Karpas-422 (cell line): ENCODE results near the gene MAMDC2. TPM values are rescaled to one million over a fixed set of nuclear protein-coding genes. Genes with fewer than 3 reads are reported as not detected.
"Not testable (repeated sequence)": the region's sequence is repeated elsewhere in the genome, so short reads cannot be mapped to it uniquely, and the experiment has no call there.

Experiments used
- DNase-seq: peaks from one replicate; pipeline ENCODE4 v3.0.0-alpha.2; 2015
- H2AFZ ChIP-seq: fragments of 200-600 bp; sonication (generic); 2 replicates; pipeline ENCODE4 v1.6.1; 2014; ENCODE audit warnings: antibody characterized with exemption, low read length, mixed read lengths
- H3K27ac ChIP-seq: fragments of 200-600 bp; sonication (generic); 2 replicates; pipeline ENCODE4 v1.5.1; 2014; ENCODE audit warnings: mild to moderate bottlenecking, low read length, moderate library complexity
- H3K27me3 ChIP-seq: fragments of 200-600 bp; sonication (generic); 2 replicates; pipeline ENCODE4 v1.6.1; 2014; ENCODE audit warnings: low read length, mixed read lengths
- H3K36me3 ChIP-seq: fragments of 200-600 bp; sonication (generic); 2 replicates; pipeline ENCODE4 v1.6.1; 2014; ENCODE audit warnings: low read length, mixed read lengths; ENCODE audit not compliant: insufficient read depth
- H3K4me1 ChIP-seq: fragments of 200-600 bp; sonication (generic); 2 replicates; pipeline ENCODE4 v1.6.1; 2014; ENCODE audit warnings: mild to moderate bottlenecking, low read length, mixed read lengths
- H3K4me2 ChIP-seq: fragments of 200-600 bp; sonication (generic); 2 replicates; pipeline ENCODE4 v1.6.1; 2014; ENCODE audit warnings: low read length, low read depth, mild to moderate bottlenecking; ENCODE audit not compliant: poor library complexity, severe bottlenecking
- H3K4me3 ChIP-seq: fragments of 200-600 bp; sonication (generic); 2 replicates; pipeline ENCODE4 v1.5.1; 2014; ENCODE audit warnings: mild to moderate bottlenecking, antibody characterized with exemption, low read length, mixed read lengths
- H3K79me2 ChIP-seq: fragments of 200-600 bp; sonication (generic); 2 replicates; pipeline ENCODE4 v1.6.1; 2014; ENCODE audit warnings: mild to moderate bottlenecking, low read length, mixed read lengths
- H3K9ac ChIP-seq: fragments of 200-600 bp; sonication (generic); 2 replicates; pipeline ENCODE4 v1.6.0; 2014; ENCODE audit warnings: low read length
- H3K9me2 ChIP-seq: fragments of 200-600 bp; sonication (generic), shearing (Covaris generic); replicated peaks from 2 replicates; pipeline ENCODE4 v1.6.0; 2014; ENCODE audit warnings: mild to moderate bottlenecking, low read length, moderate library complexity; ENCODE audit not compliant: insufficient read depth
- H3K9me3 ChIP-seq: fragments of 300-700, 200-600 bp; sonication (generic); 2 replicates; pipeline ENCODE4 v1.6.1; 2014; ENCODE audit warnings: low read length, mixed read lengths
- H4K20me1 ChIP-seq: fragments of 200-600 bp; sonication (generic); 2 replicates; pipeline ENCODE4 v1.6.1; 2014; ENCODE audit warnings: mild to moderate bottlenecking, antibody characterized with exemption, low read length, low read depth; ENCODE audit not compliant: insufficient read depth
- total RNA-seq: library from RNA; depleted of rRNA; stranded (reverse); fragments of >200 nt; shearing (Covaris generic); gene quantifications from 2 replicates; pipeline ENCODE4 v1.2.3, GENCODE V29; 2014; ENCODE audit warnings: low replicate concordance

MAMDC2 gene
- total RNA-seq, 1 experiment from 2014 or later = not detected

DNA sequence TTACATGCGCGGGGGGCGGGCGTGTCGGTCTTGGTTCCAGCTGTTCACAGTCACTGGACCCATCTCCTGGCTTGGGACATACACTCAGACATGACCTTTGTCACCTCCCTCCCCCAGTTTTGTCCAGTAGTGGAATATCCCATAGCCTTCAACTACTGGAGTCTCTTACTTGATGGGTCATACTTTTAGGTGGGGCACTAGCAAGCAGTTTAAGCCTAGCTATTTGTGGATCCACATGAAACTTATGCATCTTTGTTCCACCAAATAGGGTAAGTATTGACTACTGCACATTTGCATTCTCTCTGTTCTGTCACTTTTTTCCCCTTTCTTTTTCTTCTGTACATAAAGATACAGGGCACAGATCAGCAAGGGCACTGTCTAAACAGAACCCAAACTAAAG, 15.4 kb upstream of the MAMDC2 start:
- Histone ChIP-seq H2AFZ (no peak overlapping the region), H3K9ac (no peak overlapping the region), H3K79me2 (no peaks in the 10 kb centered on the region), H3K36me3 (no peaks in the 10 kb centered on the region), H4K20me1 (no peaks in the 10 kb centered on the region), H3K27me3 (no peaks in the 10 kb centered on the region), H3K4me1 (no peaks in the 10 kb centered on the region), H3K9me2 (no peaks in the 10 kb centered on the region), H3K4me2 (no peak overlapping the region), H3K9me3 (no peaks in the 10 kb centered on the region), H3K4me3 (no peak overlapping the region), H3K27ac (no peak overlapping the region)
- no peak for DNase-seq

DNA sequence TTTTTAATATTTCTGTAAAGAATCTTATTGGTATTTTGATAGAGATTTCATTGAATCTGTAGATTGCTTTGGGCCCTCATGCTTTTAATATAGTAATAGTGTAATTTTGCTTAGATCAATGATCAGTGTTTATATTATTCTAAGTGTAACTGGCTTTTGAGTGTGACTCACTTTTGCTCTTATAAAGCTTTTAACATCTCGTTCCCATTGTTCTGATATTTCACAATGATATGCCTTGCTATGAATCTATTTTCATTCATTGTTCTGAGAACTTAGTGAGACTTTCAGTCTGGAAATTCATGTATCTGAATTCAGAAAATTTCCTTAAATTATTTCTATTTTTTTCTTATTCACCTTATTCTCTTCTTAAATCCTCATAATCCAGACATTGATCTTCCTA, 13.5 kb upstream of the MAMDC2 start:
- Histone ChIP-seq H3K27ac (no peak overlapping the region), H4K20me1 (no peaks in the 10 kb centered on the region), H3K27me3 (no peaks in the 10 kb centered on the region), H2AFZ (no peak overlapping the region), H3K4me3 (no peak overlapping the region), H3K9ac (no peak overlapping the region), H3K36me3 (no peaks in the 10 kb centered on the region), H3K9me3 (no peaks in the 10 kb centered on the region), H3K79me2 (no peaks in the 10 kb centered on the region), H3K4me1 (no peaks in the 10 kb centered on the region), H3K4me2 (no peak overlapping the region), H3K9me2 (no peaks in the 10 kb centered on the region)
- no peak for DNase-seq

DNA sequence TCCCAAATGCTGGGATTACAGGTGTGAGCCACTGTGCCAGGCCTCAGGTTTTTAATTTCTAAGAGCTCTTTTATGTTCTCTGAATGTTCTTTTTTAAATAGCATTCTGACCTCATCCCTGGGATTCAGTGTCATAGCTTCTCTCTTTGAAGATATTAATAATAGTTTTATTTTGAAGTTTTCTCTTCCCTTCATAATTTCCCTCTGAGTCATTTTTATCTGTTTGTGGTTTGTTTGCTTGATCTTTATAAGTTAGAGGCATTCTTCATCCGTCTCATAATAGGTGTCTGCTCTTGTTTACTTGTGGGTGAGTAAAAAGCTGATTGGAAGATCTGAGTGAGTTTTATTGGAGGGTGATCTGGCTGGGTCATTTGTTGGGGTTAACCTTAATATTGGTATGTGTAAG, 12.5 kb upstream of the MAMDC2 start:
- no peaks in the 10 kb centered on the region for H3K9me2 ChIP-seq
- H3K4me3 ChIP-seq = no peak overlapping the region
- no peak overlapping the region for H3K9ac ChIP-seq
- no peaks in the 10 kb centered on the region for H3K27me3 ChIP-seq
- no peak overlapping the region for H2AFZ ChIP-seq
- no peak overlapping the region for H3K4me2 ChIP-seq
- no peaks in the 10 kb centered on the region for H3K79me2 ChIP-seq
- H3K27ac ChIP-seq = no peak overlapping the region
- no peaks in the 10 kb centered on the region for H4K20me1 ChIP-seq
- no peaks in the 10 kb centered on the region for H3K9me3 ChIP-seq
- DNase-seq = no peak
- H3K4me1 ChIP-seq = no peaks in the 10 kb centered on the region
- H3K36me3 ChIP-seq = no peaks in the 10 kb centered on the region

DNA sequence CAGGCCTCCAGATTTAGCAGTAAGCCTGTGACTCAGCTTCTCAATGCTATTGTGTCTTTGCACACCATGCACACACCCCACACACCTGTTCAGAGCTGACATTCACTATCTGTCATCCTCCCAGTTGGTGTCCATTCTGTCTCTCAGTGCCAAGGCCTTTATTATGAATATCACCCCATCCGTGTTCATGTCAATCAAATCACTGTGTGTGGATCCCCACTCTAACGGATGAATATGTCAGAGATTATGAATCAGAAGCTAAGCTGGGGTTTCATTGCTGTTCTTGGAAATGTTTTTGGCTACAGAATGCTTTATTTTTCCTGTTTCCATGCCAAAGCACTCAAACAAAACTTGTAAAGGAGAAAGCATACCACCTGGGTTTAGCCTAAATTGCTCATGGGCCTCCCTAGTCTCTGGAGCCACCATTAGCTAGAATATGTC, 9.4 kb upstream of the MAMDC2 start:
- H3K4me2 ChIP-seq = no peak overlapping the region
- no peak overlapping the region for H3K4me3 ChIP-seq
- H3K79me2 ChIP-seq = no peaks in the 10 kb centered on the region
- H3K9ac ChIP-seq = no peak overlapping the region
- H3K4me1 ChIP-seq = no peaks in the 10 kb centered on the region
- H3K36me3 ChIP-seq = no peaks in the 10 kb centered on the region
- no peaks in the 10 kb centered on the region for H3K27me3 ChIP-seq
- no peaks in the 10 kb centered on the region for H3K9me2 ChIP-seq
- no peak overlapping the region for H2AFZ ChIP-seq
- H3K27ac ChIP-seq = no peak overlapping the region
- H4K20me1 ChIP-seq = no peaks in the 10 kb centered on the region
- DNase-seq = no peak
- H3K9me3 ChIP-seq = no peaks in the 10 kb centered on the region

DNA sequence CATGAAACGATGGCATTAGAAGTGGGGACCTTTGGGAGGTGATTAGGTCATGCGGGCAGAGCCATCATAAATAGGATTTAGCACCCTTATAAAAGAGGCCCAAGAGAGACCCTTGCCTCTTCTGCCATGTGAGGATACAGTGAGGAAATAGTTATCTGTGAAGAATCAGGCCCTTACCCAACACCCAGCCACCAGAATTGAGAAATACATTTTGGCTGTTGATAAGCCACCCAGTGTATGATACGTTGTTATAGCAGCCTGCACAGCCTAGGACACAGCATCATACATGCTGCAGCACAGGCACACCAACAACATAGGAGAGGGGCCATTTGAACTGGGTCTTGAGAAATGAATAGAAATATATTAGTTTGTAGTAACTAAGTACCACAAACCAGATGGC, 8.0 kb upstream of the MAMDC2 start:
- no peaks in the 10 kb centered on the region for H3K9me3 ChIP-seq
- H3K36me3 ChIP-seq = no peaks in the 10 kb centered on the region
- no peak overlapping the region for H3K4me2 ChIP-seq
- H3K4me1 ChIP-seq = no peaks in the 10 kb centered on the region
- H3K9ac ChIP-seq = no peak overlapping the region
- DNase-seq = no peak
- no peaks in the 10 kb centered on the region for H3K9me2 ChIP-seq
- no peak overlapping the region for H3K27ac ChIP-seq
- H2AFZ ChIP-seq = no peak overlapping the region
- H4K20me1 ChIP-seq = no peaks in the 10 kb centered on the region
- H3K27me3 ChIP-seq = no peaks in the 10 kb centered on the region
- no peak overlapping the region for H3K4me3 ChIP-seq
- H3K79me2 ChIP-seq = no peaks in the 10 kb centered on the region

DNA sequence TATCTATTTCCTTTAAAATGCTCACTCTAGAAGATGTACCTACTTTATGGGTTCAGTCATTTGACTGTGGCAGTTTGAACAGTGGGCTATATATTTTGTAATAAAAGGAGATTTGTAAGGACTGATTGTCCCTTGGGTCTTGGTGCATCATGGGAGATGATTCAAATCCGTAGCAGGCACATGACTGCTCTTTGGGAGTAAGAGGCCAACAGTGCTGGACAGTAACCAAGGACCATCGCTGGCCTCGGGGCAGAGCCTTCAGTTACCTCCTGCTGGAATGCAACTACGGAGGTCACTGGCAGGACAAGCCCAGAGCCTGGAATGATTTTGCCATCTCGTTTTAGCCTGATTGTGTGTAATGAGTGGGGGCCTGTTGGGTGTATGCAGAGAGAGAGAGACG, 7.0 kb upstream of the MAMDC2 start:
- Histone ChIP-seq H3K4me2 (no peak overlapping the region), H3K27me3 (no peaks in the 10 kb centered on the region), H3K9ac (no peak overlapping the region), H3K27ac (no peak overlapping the region), H3K79me2 (no peaks in the 10 kb centered on the region), H2AFZ (no peak overlapping the region), H3K9me2 (no peaks in the 10 kb centered on the region), H3K4me1 (no peaks in the 10 kb centered on the region), H4K20me1 (no peaks in the 10 kb centered on the region), H3K36me3 (no peaks in the 10 kb centered on the region), H3K4me3 (no peak overlapping the region), H3K9me3 (no peaks in the 10 kb centered on the region)
- no peak for DNase-seq

DNA sequence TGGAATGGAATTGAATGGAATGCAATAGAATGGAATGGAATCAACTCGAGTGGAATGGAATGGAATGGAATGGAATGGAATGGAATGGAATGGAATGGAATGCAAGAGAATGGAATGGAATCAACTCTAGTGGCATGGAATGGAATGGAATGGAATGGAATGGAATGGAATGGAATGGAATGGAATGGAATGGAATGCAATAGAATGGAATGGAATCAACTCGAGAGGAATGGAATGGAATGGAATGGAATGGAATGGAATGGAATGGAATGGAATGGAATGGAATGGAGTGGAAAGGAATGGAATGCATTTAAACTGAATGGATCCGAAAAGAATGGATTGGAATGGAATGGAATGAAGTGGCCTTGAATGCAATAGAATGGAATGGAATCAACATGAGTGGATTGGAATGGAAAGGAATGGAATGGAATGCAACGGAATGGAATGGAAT, 5.5 kb upstream of the MAMDC2 start:
- H3K9ac ChIP-seq, H3K4me3 ChIP-seq, DNase-seq, H3K9me2 ChIP-seq, H3K79me2 ChIP-seq, H3K36me3 ChIP-seq, H3K27ac ChIP-seq, H3K4me1 ChIP-seq, H4K20me1 ChIP-seq, H3K9me3 ChIP-seq, H3K4me2 ChIP-seq, H2AFZ ChIP-seq, H3K27me3 ChIP-seq: not testable (repeated sequence)

DNA sequence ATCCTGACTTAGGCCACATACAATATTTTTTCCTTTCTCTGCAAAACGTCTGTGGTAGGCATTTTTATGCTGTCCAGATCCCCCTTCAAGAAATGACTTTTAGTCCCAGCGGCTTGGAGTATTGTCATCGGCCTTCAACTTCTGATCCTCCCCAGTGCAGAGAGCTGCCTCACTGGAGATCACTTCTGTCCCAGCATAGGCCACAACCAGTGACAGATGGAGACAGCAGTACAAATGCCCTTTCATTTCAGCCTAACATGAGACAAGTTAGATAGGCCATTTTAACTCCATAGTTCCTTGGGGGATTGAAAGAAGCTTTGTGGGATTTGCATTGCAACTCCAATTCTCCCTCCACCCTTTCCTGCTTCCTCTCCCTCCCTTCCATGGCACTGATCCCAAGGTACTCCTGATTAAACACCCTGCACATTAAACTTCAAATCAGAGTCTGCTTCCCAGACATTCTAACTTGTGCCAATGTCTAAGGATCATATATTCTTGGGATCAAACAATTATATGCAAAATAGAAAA, 3.2 kb upstream of the MAMDC2 start:
- Histone ChIP-seq H2AFZ (no peak overlapping the region), H3K27ac (no peak overlapping the region), H3K27me3 (no peaks in the 10 kb centered on the region), H3K36me3 (no peaks in the 10 kb centered on the region), H4K20me1 (no peaks in the 10 kb centered on the region), H3K9ac (no peak overlapping the region), H3K4me3 (no peak overlapping the region), H3K4me2 (no peak overlapping the region), H3K9me3 (no peaks in the 10 kb centered on the region), H3K9me2 (no peaks in the 10 kb centered on the region), H3K4me1 (no peaks in the 10 kb centered on the region), H3K79me2 (no peaks in the 10 kb centered on the region)
- no peak for DNase-seq
